Chondrocyte (in vitro differentiated cells): ENCODE measurements around the gene AFF3. TPM values are rescaled to one million over a fixed set of nuclear protein-coding genes. Genes with fewer than 3 reads are reported as not detected.

ENCODE experiments used
- DNase-seq: peaks from one replicate; pipeline ENCODE4 v3.0.0; 2021; ENCODE audit warnings: mixed read lengths, low spot score
- H3K27ac Mint-ChIP-seq: one replicate; pipeline ENCODE4 v1.8.0; 2021; ENCODE audit warnings: mild to moderate bottlenecking, moderate library complexity, mixed read lengths; ENCODE audit not compliant: unreplicated experiment
- H3K27me3 Mint-ChIP-seq: 2 replicates; pipeline ENCODE4 v1.8.0; 2021; ENCODE audit warnings: low read depth, mixed read lengths
- H3K36me3 Mint-ChIP-seq: 2 replicates; pipeline ENCODE4 v1.8.0; 2021; ENCODE audit warnings: low read depth, mixed read lengths
- H3K4me1 Mint-ChIP-seq: 2 replicates; pipeline ENCODE4 v1.8.0; 2021; ENCODE audit warnings: low read depth, mild to moderate bottlenecking, mixed read lengths
- H3K4me3 Mint-ChIP-seq: one replicate; pipeline ENCODE4 v1.8.0; 2021; ENCODE audit warnings: mild to moderate bottlenecking, moderate library complexity, mixed read lengths; ENCODE audit not compliant: unreplicated experiment
- H3K9me3 Mint-ChIP-seq: 2 replicates; pipeline ENCODE4 v1.8.0; 2021; ENCODE audit warnings: low read depth, mixed read lengths
- CTCF ChIP-seq: fragments of 200-600 bp; sonication (generic); IDR thresholded peaks from 2 replicates; pipeline ENCODE4 v1.5.0; 2021; ENCODE audit warnings: antibody characterized with exemption, mild to moderate bottlenecking, moderate library complexity
- total RNA-seq: library from RNA; stranded (reverse); gene quantifications from 3 replicates; pipeline ENCODE4 v1.2.1, GENCODE V29; 2021

The AFF3 gene
- total RNA-seq, 1 donor from 2014 or later = 127 TPM

DNA sequence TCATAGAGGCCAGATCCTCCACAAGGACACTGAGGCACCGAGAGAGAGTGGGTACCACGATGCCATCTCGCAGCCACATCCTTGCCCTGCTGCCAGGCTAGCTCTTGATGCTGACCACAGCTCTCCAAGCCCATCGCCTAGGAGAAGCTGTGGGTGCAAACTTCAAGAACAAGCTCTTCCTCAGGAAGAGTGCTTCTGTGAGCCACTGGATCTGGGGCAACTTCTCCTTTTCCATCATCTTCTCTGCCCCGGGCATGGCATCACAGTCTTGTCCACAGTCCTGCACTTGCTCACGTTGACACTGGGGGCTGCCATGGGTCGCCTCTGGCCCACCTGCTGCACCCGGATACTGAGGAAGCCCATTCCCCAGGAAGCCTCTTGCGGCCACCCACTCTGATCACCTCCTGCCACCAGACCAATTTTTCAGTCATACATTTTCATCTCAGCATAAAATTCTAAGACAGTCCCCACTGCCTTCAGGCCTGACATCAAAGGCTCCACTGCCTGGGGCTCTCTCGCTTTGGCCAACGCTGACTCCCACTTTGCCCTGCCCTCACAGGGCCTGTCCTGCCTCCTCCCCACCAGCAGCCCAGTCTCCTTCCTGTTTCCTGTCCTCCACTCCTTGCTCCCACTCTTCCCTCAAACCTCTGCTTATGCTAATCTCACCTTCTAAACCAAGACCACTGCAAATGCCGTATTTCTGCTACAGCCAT, 243.9 kb downstream of the AFF3 start:
- H3K4me1 Mint-ChIP-seq = peaks cover 42% of the 10 kb centered on the region
- no peak for DNase-seq
- no peak for TF ChIP-seq CTCF
- no peaks in the 10 kb centered on the region for H3K9me3 Mint-ChIP-seq
- peaks cover 16% of the 10 kb centered on the region for H3K36me3 Mint-ChIP-seq
- H3K27me3 Mint-ChIP-seq = no peaks in the 10 kb centered on the region
- H3K4me3 Mint-ChIP-seq = no peak overlapping the region
- peak overlapping the region; percentile 62 for H3K27ac Mint-ChIP-seq

DNA sequence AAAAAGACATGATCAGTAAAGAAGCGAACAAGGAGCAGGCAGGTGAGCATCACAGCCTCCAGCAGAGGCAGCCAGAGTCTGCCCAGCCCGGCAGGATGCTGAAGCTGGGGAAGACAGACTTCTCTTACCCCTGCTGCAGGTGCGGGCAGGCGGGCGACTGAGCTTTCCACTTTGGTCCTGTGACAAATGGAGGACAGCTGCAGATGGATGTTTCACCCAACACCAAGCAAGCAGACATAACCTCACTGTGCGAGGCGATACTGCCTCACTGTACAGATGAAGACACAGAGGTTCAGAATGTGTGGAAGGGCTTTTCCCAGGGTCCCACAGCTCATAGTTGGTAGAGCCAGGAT, 251.0 kb downstream of the AFF3 start:
- Mint-ChIP-seq H3K4me3 (no peak overlapping the region), H3K9me3 (no peaks in the 10 kb centered on the region), H3K27me3 (no peaks in the 10 kb centered on the region), H3K27ac (no peak overlapping the region), H3K36me3 (peaks cover 7% of the 10 kb centered on the region), H3K4me1 (peaks cover 21% of the 10 kb centered on the region)
- no peak for TF ChIP-seq CTCF
- DNase-seq = no peak

DNA sequence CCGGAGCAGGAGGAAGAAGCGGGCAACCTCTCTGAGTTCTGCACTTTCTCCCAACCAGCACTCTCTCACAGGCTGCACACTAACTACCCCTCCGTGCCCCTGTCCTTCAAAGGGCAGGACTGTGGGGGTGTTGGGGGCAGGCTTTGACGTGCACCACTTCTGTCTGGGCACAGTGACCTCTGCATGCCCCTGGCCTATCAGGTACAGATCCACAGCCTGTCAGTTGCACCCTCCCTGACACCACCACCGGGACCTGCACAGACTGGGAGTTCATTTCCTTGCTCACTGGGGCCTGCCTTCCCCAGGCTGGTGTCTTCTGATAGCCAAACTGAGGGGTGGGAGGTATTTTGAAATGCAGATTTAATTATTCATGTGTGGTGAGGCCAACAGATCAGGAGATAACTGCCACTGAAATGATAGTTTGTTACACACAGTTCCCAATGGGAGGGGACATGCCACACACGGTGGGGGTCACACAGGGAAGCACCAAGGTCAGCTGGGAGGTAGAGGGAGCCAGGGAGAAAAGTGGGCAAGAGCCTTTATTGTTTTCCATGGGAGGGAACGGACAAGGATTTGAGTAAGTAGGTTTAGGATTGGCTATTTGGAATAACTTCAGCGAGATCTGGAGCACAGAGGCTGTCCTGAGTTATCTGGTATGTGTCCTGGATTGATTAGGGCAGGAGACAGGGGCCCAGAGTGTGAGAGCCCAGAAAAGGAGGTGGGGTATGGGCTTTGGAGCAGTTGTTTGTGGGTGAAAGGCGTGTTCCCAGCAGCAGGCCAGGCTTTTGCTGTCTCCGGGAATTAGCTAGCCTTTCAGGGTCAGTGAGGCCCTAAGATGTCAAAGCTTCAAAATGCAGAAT, 251.6 kb downstream of the AFF3 start:
- TF ChIP-seq CTCF = no peak
- H3K4me1 Mint-ChIP-seq = peaks cover 25% of the 10 kb centered on the region
- H3K9me3 Mint-ChIP-seq = no peaks in the 10 kb centered on the region
- no peak overlapping the region for H3K4me3 Mint-ChIP-seq
- peaks cover 5% of the 10 kb centered on the region for H3K36me3 Mint-ChIP-seq
- DNase-seq = no peak
- H3K27ac Mint-ChIP-seq = peak overlapping the region; percentile 33
- H3K27me3 Mint-ChIP-seq = no peaks in the 10 kb centered on the region

DNA sequence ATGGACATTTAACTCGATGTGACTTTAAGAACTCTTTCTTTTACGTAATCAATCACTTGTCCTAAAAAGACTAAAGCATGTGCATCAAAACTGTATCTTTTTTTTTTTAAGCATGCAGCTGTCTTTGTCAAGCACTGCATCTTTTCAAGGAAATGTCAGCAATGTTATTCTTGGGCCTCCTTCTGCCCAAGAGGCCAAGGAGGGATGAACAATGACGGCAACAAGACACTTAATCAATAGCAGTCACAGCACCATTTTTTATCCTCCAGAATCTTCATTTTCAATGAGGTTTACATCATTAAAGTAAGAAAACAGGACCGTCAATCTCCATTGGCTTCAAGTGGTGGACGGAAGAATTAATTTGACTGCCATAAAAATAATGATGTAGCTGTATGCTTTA, 253.8 kb downstream of the AFF3 start:
- Mint-ChIP-seq H3K27ac (peak overlapping the region; percentile 22), H3K36me3 (peaks cover 5% of the 10 kb centered on the region)

More for the DNA sequence above, 253.8 kb downstream of the AFF3 start:
- H3K9me3 Mint-ChIP-seq = no peaks in the 10 kb centered on the region
- no peak overlapping the region for H3K4me3 Mint-ChIP-seq
- DNase-seq = no peak
- H3K4me1 Mint-ChIP-seq = peaks cover 37% of the 10 kb centered on the region
- no peak for TF ChIP-seq CTCF
- H3K27me3 Mint-ChIP-seq = no peaks in the 10 kb centered on the region
